H9 (cell line): ENCODE results near the gene TRIM54. TPM values are rescaled to one million over a fixed set of nuclear protein-coding genes. Genes with fewer than 3 reads are reported as not detected.
"Not testable (repeated sequence)": the region's sequence is repeated elsewhere in the genome, so short reads cannot be mapped to it uniquely, and the experiment has no call there.

Source experiments
- DNase-seq: peaks from one replicate; pipeline ENCODE4 v3.0.0-alpha.2; 2017
- H2AFZ ChIP-seq: one replicate; pipeline ENCODE4 v1.6.1; 2013; ENCODE audit warnings: mild to moderate bottlenecking, low read length, control low read depth, moderate library complexity
- H2AK5ac ChIP-seq: 2 replicates; pipeline ENCODE4 v1.6.1; 2013; ENCODE audit warnings: low read length, control low read depth, mixed read lengths; ENCODE audit not compliant: insufficient read length
- H2BK120ac ChIP-seq: one replicate; pipeline ENCODE4 v1.6.1; 2013; ENCODE audit warnings: low read depth, mild to moderate bottlenecking, low read length, control low read depth, inconsistent platforms; ENCODE audit not compliant: poor library complexity, severe bottlenecking
- H2BK12ac ChIP-seq: 2 replicates; pipeline ENCODE4 v1.6.1; 2013; ENCODE audit warnings: low read length, control low read depth, mixed read lengths, low read depth; ENCODE audit not compliant: insufficient read length
- H2BK15ac ChIP-seq: 2 replicates; pipeline ENCODE4 v1.6.1; 2013; ENCODE audit warnings: low read depth, low read length, control low read depth
- H2BK20ac ChIP-seq: one replicate; pipeline ENCODE4 v1.6.1; 2013; ENCODE audit warnings: low read depth, mild to moderate bottlenecking, low read length, control low read depth, inconsistent platforms; ENCODE audit not compliant: poor library complexity, severe bottlenecking
- H2BK5ac ChIP-seq: 2 replicates; pipeline ENCODE4 v1.6.1; 2013; ENCODE audit warnings: low read length, control low read depth, mixed read lengths; ENCODE audit not compliant: insufficient read length
- H3K14ac ChIP-seq: 2 replicates; pipeline ENCODE4 v1.6.1; 2013; ENCODE audit warnings: low read length, control low read depth; ENCODE audit not compliant: insufficient read depth
- H3K18ac ChIP-seq: 2 replicates; pipeline ENCODE4 v1.6.1; 2013; ENCODE audit warnings: low read depth, mild to moderate bottlenecking, mixed read lengths, low read length, control low read depth; ENCODE audit not compliant: insufficient read length
- H3K23ac ChIP-seq: 2 replicates; pipeline ENCODE4 v1.6.1; 2013; ENCODE audit warnings: low read length, control low read depth, mixed read lengths, low read depth; ENCODE audit not compliant: insufficient read length
- H3K23me2 ChIP-seq: 2 replicates; pipeline ENCODE4 v1.6.1; 2013; ENCODE audit warnings: low read depth, mild to moderate bottlenecking, mixed read lengths, low read length, control low read depth; ENCODE audit not compliant: insufficient read length, poor library complexity, severe bottlenecking
- H3K27ac ChIP-seq: 2 replicates; pipeline ENCODE4 v1.5.1; 2013; ENCODE audit warnings: low read length, control low read depth, mixed read lengths, low read depth; ENCODE audit not compliant: insufficient read length
- H3K27me3 ChIP-seq: 2 replicates; pipeline ENCODE4 v1.6.1; 2013; ENCODE audit warnings: low read length, control low read depth, inconsistent platforms; ENCODE audit not compliant: insufficient read depth
- H3K4ac ChIP-seq: 2 replicates; pipeline ENCODE4 v1.6.1; 2013; ENCODE audit warnings: low read depth, mild to moderate bottlenecking, control low read depth, inconsistent platforms, low read length, moderate library complexity
- H3K4me1 ChIP-seq: 2 replicates; pipeline ENCODE4 v1.6.1; 2013; ENCODE audit warnings: low read length, control low read depth, inconsistent platforms; ENCODE audit not compliant: insufficient read depth
- H3K4me2 ChIP-seq: 2 replicates; pipeline ENCODE4 v1.6.1; 2013; ENCODE audit warnings: low read length, control low read depth, mixed read lengths; ENCODE audit not compliant: insufficient read length, insufficient read depth
- H3K56ac ChIP-seq: 2 replicates; pipeline ENCODE4 v1.6.1; 2013; ENCODE audit warnings: low read depth, mild to moderate bottlenecking, mixed read lengths, low read length, control low read depth; ENCODE audit not compliant: insufficient read length
- H3K79me1 ChIP-seq: 2 replicates; pipeline ENCODE4 v1.6.1; 2013; ENCODE audit warnings: low read depth, mild to moderate bottlenecking, moderate library complexity, low read length, control low read depth, inconsistent platforms; ENCODE audit not compliant: insufficient read depth, poor library complexity, severe bottlenecking
- H3K79me2 ChIP-seq: 2 replicates; pipeline ENCODE4 v1.6.1; 2013; ENCODE audit warnings: low read length, control low read depth, inconsistent platforms; ENCODE audit not compliant: insufficient read depth
- H3K9ac ChIP-seq: 2 replicates; pipeline ENCODE4 v1.6.1; 2013; ENCODE audit warnings: low read length, control low read depth, mixed read lengths; ENCODE audit not compliant: insufficient read length; ENCODE audit errors: extremely low read depth
- H3K9me3 ChIP-seq: one replicate; pipeline ENCODE4 v1.6.1; 2013; ENCODE audit warnings: low read depth, low read length, inconsistent platforms; ENCODE audit not compliant: control insufficient read depth
- H3T11ph ChIP-seq: one replicate; pipeline ENCODE4 v1.6.1; 2013; ENCODE audit warnings: mild to moderate bottlenecking, low read length, control low read depth, inconsistent platforms
- H4K20me1 ChIP-seq: one replicate; pipeline ENCODE4 v1.6.1; 2013; ENCODE audit not compliant: control insufficient read depth, insufficient read length, insufficient read depth
- H4K5ac ChIP-seq: 2 replicates; pipeline ENCODE4 v1.6.1; 2013; ENCODE audit warnings: low read depth, mild to moderate bottlenecking, mixed read lengths, low read length, control low read depth; ENCODE audit not compliant: insufficient read length
- H4K8ac ChIP-seq: replicated peaks from 2 replicates; pipeline ENCODE4 v1.6.1; 2013; ENCODE audit warnings: low read length, control low read depth, mixed read lengths, low read depth; ENCODE audit not compliant: insufficient read length
- H4K91ac ChIP-seq: 2 replicates; pipeline ENCODE4 v1.6.1; 2013; ENCODE audit warnings: low read depth, mild to moderate bottlenecking, moderate library complexity, mixed read lengths, low read length, control low read depth; ENCODE audit not compliant: insufficient read length
- H3K27ac Mint-ChIP-seq, 3 experiments: 2 replicates in 2 of 3; 3 replicates in 1 of 3; pipeline ENCODE4 v1.8.0; 2020 to 2021; ENCODE audit warnings: mixed read lengths in 3 of 3, mild to moderate bottlenecking in 1 of 3, moderate library complexity in 1 of 3
- H3K27me3 Mint-ChIP-seq: 2 replicates; pipeline ENCODE4 v1.8.0; 2021; ENCODE audit warnings: low read depth, mild to moderate bottlenecking, moderate library complexity, mixed read lengths
- H3K36me3 Mint-ChIP-seq, 3 experiments: 2 replicates in 2 of 3; 3 replicates in 1 of 3; pipeline ENCODE4 v1.8.0; 2020 to 2021; ENCODE audit warnings: low read depth in 3 of 3, mixed read lengths in 3 of 3; ENCODE audit not compliant: insufficient read depth in 1 of 3
- H3K4me1 Mint-ChIP-seq, 2 experiments: 2 replicates each; pipeline ENCODE4 v1.8.0; 2020; ENCODE audit warnings: mixed read lengths in 2 of 2
- H3K4me3 Mint-ChIP-seq, 2 experiments: 2 replicates in 1 of 2; 3 replicates in 1 of 2; pipeline ENCODE4 v1.8.0; 2020 to 2021; ENCODE audit warnings: mild to moderate bottlenecking in 2 of 2, mixed read lengths in 2 of 2, moderate library complexity in 1 of 2
- H3K9me3 Mint-ChIP-seq, 2 experiments: 2 replicates in 1 of 2; 3 replicates in 1 of 2; pipeline ENCODE4 v1.8.0; 2020; ENCODE audit warnings: mild to moderate bottlenecking in 2 of 2, mixed read lengths in 2 of 2, moderate library complexity in 1 of 2
- CTCF ChIP-seq: fragments of 200-600 bp; sonication (generic); conservative IDR thresholded peaks from 3 replicates; pipeline ENCODE4 v1.8.0; 2021; ENCODE audit warnings: antibody characterized with exemption, mild to moderate bottlenecking
- WGBS: extraction: QIAGEN DNeasy Blood & Tissue Kit; methylation state at CpG from one replicate; pipeline ENCODE4 v1.1.7; 2013; ENCODE audit warnings: missing lambda C conversion rate, low lambda C conversion rate, mixed read lengths; ENCODE audit not compliant: insufficient read length; ENCODE audit errors: extremely low coverage; 5-methylcytosine and 5-hydroxymethylcytosine counted together
- total RNA-seq: library from RNA; stranded (reverse); gene quantifications from 2 replicates; pipeline ENCODE4 v1.2.1, GENCODE V29; 2021

The TRIM54 gene
- total RNA-seq, 1 experiment from 2014 or later = 5.0 TPM

- no peak overlapping the region for H3K56ac ChIP-seq
- no peak overlapping the region for H2BK20ac ChIP-seq
- H3K9me3 ChIP-seq = no peaks in the 10 kb centered on the region
- H3K23me2 ChIP-seq = no peaks in the 10 kb centered on the region
- H2BK5ac ChIP-seq = no peak overlapping the region
- no peak overlapping the region for H3T11ph ChIP-seq
- H3K36me3 Mint-ChIP-seq = peaks cover 0 to 2% (median 0%) of the 10 kb centered on the region in 3 experiments; a peak in 2 of 7 replicates
- H3K4me3 Mint-ChIP-seq = no peak overlapping the region
- H4K91ac ChIP-seq = no peak overlapping the region
- no peak overlapping the region for H4K5ac ChIP-seq
- H2BK15ac ChIP-seq = no peak overlapping the region
- H2AK5ac ChIP-seq = no peak overlapping the region
- H4K20me1 ChIP-seq = no peaks in the 10 kb centered on the region
- H3K23ac ChIP-seq = no peak overlapping the region
- DNase-seq = no peak
- H3K27me3 ChIP-seq = no peaks in the 10 kb centered on the region
- H2BK12ac ChIP-seq = no peak overlapping the region
- no peak overlapping the region for H3K14ac ChIP-seq
- H3K27ac Mint-ChIP-seq = no peak overlapping the region
- no peaks in the 10 kb centered on the region for H3K79me1 ChIP-seq
- no CpG with 5 or more reads among the region's 12 CpGs for WGBS
- H3K27me3 Mint-ChIP-seq = no peaks in the 10 kb centered on the region; the same call in none of the 2 replicates
- TF ChIP-seq CTCF = no peak
- H3K27ac ChIP-seq = no peak overlapping the region
- peaks cover 9 to 15% of the 10 kb centered on the region in 2 experiments; a peak in 3 of 4 replicates for H3K4me1 Mint-ChIP-seq
- no peaks in the 10 kb centered on the region for H3K79me2 ChIP-seq
- no peak overlapping the region for H3K4ac ChIP-seq
- H2AFZ ChIP-seq = no peak overlapping the region
- H4K8ac ChIP-seq = no peak overlapping the region
- no peak overlapping the region for H2BK120ac ChIP-seq
- no peaks in the 10 kb centered on the region for H3K9me3 Mint-ChIP-seq
- H3K4me2 ChIP-seq = no peak overlapping the region
- H3K4me1 ChIP-seq = peaks cover 6% of the 10 kb centered on the region; the same call in 1 of the 2 replicates
- no peak overlapping the region for H3K18ac ChIP-seq
- H3K9ac ChIP-seq = no peak overlapping the region
Measured at GRCh38 chr2:27316655-27317412, 34.6 kb downstream of the TRIM54 start.

DNA sequence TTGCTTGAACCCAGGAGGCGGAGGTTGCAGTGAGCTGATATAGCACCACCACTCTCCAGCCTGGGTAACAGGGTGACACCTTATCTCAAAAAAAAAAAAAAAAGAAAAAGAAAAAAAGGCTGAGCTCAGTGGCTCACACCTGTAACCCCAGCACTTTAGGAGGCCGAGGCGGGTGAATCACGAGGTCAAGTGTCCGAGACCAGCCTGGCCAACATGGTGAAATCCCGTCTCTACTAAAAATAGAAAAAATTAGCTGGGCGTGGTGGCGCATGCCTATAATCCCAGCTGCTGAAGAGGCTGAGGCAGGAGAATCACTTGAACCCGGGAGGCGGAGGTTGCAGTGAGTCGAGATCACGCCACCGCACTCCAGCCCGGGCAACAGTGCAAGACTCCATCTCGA is 37.6 kb downstream of the TRIM54 start:
- H4K5ac ChIP-seq, H3K56ac ChIP-seq, H3K9me3 Mint-ChIP-seq, H2AK5ac ChIP-seq, H2BK12ac ChIP-seq, H3K23ac ChIP-seq, H2AFZ ChIP-seq, H3K4me1 ChIP-seq, H2BK20ac ChIP-seq, H2BK120ac ChIP-seq, H4K91ac ChIP-seq, H3K14ac ChIP-seq, H3K27me3 Mint-ChIP-seq, H3K27ac ChIP-seq, H3T11ph ChIP-seq, H3K18ac ChIP-seq, H3K79me2 ChIP-seq, H3K4ac ChIP-seq, H3K79me1 ChIP-seq, H3K27ac Mint-ChIP-seq, H4K8ac ChIP-seq, H3K36me3 Mint-ChIP-seq, H2BK5ac ChIP-seq, H4K20me1 ChIP-seq, H2BK15ac ChIP-seq, H3K9me3 ChIP-seq, H3K9ac ChIP-seq, DNase-seq, H3K4me3 Mint-ChIP-seq, H3K4me2 ChIP-seq, H3K27me3 ChIP-seq: not testable (repeated sequence)
- no CpG with 5 or more reads among the region's 15 CpGs for WGBS
- H3K4me1 Mint-ChIP-seq = peaks cover 22 to 27% of the 10 kb centered on the region in 2 experiments
- H3K23me2 ChIP-seq = peaks cover 10% of the 10 kb centered on the region
